GM21381 (cell line): ENCODE results near the gene RBMX.
"Not testable (repeated sequence)": the region's sequence is repeated elsewhere in the genome, so short reads cannot be mapped to it uniquely, and the experiment has no call there.

ENCODE experiments used
- ATAC-seq: cut with Tn5 transposase; IDR thresholded peaks from one replicate; pipeline ENCODE4 v1.9.1; 2021; ENCODE audit warnings: mild to moderate bottlenecking, moderate library complexity; ENCODE audit not compliant: unreplicated experiment

The RBMX gene

DNA sequence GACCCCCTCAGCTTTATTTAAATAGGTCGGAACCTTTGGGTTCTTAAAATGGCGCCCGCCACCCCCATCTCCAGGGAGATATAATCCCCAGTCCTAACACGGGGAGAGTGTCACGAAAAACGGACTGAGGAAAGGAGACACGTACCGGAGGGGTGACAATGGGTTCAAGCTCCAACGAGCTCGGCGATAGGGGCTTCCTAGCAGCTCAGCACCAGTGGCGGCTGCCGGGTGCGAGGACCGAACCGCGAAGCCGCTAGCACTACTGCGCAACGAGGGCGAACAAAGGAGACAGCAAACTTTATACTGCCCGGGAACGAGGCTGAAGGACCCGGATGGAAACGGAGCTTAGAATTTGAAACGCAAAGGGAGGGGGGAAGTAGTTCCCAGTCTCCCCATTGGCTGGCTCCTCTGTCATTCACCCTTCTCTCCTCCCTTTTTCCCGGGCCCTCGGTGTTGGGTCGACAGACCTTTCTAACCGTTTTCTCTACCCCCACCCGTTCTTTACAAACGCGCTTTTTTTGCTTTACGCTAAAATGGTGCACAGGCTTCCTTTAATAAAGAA lies at the start of gene RBMX:
Gene RBMX (minus strand): TSS at position 274 of the 562 bp plus-strand sequence. CDS start 1,298 bp downstream, outside the sequence.
- peak; percentile 95 for ATAC-seq

DNA sequence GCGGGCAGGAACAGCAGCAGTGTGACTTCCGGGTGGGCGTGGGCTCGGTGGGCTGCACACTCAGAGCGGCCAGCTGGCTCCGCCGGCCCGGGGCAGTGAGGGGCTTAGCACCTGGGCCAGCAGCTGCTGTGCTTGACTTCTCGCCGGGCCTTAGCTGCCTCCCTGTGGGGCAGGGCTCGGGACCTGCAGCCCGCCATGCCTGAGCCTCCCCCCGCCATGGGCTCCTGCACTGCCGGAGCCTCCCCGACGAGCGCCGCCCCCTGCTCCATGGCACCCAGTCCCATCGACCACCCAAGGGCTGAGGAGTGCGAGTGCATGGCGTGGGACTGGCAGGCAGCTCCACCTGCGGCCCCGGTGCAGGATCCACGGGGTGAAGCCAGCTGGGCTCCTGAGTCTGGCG lies 40.9 kb upstream of the RBMX start:
- not testable (repeated sequence) for ATAC-seq

DNA sequence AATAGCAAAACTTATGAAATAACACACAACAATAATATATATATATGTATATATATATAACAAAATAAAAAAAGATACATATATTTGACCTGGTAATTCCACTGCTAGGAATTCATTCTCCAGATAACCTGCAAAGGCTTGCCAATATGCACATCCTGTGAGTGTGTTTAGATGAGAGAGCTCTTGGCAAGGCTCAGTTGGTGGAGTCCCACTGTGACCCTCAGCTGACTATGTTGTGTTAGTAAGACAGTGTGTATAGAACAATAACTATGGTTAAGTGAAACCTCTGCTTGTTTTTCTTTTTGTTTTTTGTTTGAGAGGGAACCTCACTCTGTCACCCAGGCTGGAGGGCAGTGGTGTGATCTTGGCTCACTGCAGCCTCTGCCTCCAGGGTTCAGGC lies 39.5 kb upstream of the RBMX start:
- ATAC-seq, result no peak

DNA sequence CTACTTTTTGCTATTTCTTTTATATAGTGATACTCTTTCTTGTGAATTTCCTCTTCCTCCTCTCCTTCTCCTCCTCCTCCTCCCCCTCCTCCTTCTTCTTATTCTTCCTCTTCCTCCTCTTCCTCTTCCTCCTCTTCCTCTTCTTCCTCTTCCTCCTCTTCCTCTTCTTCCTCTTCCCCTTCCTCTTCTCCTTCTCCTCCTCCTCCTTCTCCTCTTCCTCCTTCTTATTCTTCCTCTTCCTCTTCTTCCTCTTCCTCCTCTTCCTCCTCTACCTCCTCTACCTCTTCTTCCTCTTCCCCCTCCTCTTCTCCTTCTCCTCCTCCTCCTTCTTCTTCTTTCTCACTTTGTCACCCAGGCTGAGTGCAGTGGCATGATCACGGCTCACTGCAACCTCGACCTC lies 36.3 kb upstream of the RBMX start:
- no peak for ATAC-seq

DNA sequence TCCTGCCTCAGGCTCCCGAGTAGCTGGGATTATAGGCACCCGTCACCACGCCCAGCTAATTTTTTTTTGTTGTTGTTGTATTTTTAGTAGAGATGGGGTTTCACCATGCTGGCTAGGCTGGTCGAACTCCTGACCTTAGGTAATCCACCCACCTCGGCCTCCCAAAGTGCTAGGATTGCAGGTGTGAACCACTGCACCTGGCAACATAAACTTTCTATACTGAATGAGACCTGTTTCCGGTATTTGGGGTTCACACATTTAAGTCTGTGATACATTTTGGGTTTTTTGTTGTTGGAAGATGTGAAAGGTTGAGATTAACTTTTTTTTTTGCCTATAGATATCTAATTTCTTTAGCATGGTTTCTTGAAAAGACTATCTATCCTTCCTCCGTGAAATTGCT lies 31.1 kb upstream of the RBMX start:
- not testable (repeated sequence) for ATAC-seq

DNA sequence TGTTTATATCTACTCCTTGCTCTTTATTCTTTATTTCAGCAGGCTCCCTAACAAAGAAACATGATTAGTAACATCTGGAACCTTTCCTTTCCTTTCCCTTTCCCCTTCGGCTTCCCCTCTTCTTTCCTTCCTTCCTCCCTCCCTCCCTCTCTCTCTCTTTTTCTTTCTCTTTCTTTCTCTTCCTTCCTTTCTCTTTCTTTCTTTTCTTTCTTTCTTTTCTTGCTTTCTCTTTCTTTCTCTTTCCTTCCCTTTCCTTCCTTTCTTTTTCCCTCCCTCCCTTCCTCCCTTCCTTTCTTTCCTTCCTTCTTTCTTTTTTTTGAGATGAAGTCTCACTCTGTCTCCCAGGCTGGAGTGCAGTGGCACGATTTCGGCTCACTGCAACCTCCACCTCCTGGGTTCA lies 30.7 kb upstream of the RBMX start:
- ATAC-seq, result no peak

DNA sequence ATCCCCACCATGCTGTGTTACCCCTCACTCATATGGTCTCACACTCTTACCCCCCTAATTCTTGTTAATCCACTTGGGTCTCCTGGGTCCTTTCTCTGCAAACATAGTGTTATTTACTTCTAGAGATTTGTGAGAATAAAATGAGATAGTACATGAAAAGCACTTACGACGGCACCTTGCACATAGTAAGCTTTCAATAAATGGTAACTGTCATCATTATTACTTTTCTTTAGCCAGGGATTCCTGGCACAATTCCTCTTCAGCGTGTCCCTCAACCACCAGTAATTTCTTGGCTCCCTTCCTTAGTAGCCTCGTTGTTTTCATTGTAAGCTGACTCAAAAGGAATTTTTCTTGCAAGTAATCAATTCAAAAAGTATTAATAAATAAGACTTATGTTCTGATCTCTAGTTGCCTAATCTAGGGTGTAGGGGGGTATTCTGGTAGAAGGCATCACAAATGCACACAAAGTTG lies 30.1 kb upstream of the RBMX start:
- ATAC-seq, result no peak

DNA sequence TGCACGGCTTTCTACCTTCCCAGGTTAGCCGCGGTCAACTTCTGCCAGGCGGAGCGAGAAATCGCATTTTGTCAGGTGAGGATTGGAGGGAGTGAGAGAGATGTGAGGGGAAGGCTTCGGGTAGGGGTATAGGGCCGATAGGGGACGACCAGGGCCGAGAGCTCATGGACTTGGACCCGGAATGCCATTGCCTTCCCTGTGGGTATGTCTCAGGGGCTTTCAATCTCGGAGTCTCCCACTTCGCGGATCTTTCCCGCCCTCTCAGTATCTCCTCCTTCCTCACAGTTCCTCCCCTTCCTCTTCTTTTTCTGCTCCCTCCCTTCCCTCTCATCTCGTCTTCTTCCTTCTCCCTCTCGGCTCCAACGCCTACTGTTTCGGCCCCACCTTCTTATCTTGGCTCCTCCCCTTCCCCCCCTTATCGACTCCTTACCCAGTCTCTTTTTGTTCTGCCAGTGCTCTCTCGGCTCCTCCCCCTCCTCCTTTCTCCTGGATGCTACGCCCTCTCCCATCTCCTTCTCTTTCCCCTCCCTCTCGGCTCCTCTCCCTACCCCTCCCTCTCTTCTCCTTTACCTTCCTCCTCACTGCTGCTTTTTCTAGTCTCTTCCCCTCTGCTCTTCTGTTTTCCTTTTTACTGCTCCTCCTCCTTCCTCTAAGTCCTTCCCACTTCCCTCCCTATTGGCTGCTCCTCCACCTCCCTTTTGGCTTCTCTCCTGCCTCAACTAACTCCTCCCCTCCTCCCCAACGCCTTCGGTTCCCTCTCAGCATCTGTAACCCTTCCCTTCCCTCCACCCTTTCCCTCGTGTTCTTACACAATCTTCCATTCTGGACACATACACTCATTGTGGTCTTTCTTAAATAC lies 29.4 kb upstream of the RBMX start:
- ATAC-seq, result peak; percentile 54

DNA sequence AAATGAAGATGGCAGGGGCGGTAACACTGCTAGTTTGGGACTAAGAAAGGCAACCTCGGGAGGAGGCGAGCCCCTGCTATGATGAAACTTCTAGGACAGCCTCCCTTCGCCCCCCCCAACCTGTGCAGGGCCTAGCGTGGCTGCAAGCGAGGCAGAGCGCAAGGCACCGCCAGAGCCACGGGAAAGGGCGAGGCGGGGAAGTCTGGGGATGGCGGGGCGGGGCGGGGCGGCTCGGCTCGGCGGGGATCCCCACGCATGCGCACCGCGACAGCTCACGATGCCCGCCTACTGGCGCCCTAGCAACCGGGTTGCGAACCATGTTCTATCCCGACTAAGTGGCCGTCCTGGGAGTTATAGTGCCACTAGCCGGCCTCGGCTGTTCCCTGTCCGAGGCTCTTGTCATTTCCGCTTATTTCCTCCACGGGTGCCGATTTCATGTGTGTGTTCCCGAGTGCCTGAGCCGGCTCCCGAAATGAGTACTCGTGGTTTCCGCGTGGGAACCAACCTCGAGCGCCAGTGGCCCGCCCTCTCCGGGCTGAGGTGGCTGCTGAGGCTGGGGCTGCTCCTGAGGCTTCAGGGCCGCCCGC lies 28.7 kb upstream of the RBMX start:
- peak; percentile 73 for ATAC-seq

DNA sequence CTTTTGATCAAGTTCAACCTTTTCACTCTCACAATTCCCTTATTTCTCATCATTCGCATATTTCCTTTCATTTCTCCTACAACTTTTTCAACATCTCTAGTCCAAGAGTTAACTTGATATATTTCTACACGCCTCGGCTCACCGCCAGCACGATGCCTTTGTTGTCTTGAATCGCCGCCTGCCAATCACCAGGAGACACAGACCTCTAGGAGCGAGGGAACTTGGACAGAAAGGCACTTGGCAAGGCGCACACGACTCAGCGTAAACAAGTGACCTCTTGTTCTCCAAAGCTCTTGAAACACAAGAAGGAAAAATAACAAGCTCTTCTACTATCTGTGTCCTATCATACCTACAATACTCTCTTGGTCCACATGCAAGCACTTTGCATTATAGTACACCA lies 27.1 kb upstream of the RBMX start:
- no peak for ATAC-seq

DNA sequence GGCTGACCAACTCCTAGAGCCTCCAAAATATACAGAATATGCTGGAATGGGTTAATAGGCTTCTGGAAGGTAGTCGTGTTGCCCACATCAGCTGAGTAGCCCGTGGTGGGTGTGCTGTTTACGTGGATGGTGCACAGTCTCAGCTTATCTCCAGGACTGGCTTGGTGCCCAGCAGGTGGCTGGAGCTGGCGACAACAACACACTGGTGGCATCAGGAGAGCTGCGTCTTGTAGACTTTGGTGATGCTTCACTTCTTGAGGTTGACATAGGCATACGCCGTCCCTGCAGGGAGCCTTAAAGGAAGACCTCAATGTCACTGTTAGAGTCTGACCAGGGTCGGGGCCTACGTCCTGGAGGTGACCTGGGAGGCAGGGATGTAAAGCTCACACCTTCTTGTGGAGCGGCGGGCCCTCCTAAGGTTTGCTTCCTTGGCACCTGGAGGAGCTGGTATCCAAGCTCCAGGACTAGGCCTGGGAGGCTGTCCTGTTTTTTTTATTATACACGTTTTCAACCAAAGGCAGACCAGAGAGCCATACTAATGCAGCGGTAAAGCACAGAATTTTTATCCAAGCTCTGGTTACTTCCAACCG lies 26.5 kb upstream of the RBMX start:
- no peak for ATAC-seq

DNA sequence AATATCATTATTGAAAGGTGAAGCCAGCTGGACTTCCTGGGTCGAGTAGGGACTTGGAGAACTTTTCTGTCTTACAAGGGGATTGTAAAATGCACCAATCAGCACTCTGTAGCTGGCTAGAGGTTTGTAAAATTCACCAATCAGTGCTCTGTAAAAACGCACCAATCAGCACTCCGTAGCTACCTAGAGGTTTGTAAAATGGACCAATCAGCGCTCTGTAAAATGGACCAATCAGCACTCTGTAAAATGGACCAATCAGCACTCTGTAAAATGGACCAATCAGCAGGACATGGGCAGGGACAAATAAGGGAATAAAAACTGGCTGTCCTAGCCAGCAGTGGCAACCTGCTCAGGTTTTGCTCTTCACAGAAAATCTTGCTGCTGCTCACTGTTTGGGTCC lies 23.5 kb upstream of the RBMX start:
- not testable (repeated sequence) for ATAC-seq

DNA sequence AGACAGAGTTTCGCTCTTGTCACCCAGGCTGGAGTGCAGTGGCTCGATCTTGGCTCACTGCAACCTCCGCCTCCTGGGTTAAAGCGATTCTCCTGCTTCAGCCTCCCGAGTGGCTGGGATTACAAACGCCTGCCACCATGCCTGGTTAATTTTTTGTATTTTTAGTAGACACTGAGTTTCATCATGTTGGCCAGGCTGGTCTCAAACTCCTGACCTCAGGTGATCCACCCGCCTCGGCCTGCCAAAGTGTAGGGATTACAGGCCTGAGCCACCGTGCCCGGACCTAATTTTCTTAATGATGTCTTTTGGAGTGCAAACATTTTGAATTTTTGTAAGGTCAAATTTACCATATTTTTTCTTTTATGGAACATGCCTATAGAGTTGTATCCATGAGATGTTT lies 19.5 kb upstream of the RBMX start:
- ATAC-seq, result not testable (repeated sequence)

DNA sequence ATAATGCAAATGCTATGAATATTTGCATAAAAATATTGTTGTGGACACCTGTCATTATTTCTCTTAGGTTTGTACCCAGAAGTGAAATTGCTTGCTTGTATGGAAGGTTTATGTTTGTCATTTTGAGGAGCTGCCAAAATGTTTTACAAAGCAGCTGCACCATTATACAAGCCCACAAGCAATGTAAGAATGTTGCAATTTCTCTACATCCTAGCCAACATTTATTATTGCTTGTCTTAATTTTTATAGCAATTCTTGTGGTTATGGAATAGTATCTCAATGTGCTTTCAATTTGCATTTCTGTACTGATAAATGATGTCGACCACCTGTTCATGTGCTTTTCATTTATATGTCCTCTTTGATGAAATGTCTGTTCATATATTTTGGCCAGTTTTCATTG lies 18.7 kb upstream of the RBMX start:
- no peak for ATAC-seq

DNA sequence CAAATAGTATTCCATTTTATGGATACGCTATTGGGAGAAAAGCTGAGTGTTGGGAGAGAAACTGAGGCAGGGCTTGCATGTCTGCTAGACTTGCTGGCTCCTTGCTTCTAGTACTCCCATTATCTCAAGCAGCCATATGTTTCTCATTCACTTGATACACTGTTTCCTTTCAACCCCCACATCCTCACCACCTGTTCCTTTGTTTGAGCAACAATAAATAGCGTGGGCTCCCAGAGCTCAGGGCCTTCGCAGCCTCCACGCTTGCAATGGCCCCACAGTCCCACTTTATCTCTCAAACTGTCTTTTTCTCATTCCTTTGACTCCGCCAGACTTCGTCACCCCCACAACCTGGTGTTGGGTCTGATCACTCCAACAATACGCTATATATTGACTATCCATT lies 18.2 kb upstream of the RBMX start:
- not testable (repeated sequence) for ATAC-seq

DNA sequence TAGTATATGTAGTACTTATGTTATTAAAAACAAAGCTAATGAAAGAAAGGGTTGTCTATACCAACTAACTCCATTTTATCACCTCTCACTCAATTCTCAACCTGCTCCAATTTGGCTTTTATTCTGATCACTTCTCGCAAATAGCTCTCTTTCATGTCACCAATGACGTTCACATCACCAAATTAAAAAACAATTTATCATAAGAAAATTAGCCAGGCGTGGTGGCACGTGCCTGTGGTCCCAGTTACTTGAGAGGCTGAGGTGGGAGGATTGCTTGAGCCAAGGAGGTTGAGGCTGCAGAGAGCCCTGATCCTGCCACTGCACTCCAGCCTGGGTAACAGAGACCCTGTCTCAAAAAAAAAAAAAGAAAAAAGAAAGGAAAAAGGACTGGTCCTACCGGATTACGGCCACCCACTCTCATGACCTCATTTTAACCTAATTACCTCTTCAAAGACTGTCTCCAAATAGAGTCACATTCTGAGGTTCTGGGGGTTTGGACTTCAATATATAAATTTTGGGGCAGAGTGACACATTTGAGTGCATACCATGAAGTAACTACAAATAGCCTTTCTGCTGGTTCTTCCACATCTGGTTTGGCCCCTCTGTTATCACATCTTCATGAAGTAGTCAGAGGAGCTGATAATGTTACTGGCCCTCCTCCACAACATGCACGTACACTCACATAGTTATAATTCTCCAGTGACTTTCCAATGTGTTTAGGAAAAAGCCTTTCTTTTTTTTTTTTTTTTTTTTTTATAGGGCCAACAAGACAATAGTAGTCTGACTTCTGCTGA lies 15.8 kb upstream of the RBMX start:
- no peak for ATAC-seq

DNA sequence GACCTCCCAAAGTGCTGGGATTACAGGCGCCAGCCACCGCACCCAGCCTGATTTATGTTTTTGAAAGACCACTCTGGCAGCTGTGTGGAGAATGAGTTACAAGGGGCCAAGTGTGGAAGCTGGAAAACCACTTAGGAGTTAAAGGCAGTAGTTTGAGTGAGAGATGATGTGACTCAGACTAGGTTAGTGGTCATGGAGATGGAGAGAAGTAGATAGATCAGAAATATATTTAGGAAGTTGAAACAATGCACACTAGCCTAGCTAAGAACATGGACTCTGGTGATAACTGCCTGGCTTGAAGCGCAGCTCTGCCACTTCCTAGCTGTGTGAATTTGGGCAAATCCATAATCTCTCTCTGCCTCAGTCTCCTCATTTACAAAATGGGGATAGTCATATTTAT lies 11.9 kb upstream of the RBMX start:
- no peak for ATAC-seq

DNA sequence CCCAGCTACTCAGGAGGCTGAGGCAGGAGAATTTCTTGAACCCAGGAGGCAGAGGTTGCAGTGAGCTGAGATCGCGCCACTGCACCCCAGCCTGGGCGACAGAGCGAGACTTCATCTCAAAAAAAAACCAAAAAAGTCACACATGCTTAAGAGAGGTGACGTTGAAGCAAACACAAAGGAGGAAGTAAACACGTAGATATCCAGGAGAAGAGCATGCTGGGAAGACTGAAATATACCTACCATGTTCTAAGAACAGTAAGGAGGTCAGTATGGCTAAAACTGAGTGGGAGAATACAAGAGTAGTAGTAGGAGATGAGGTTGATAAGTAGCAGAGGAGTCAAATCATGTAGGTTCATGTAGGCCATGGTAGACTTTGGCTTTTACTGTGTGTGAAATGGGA lies 10.1 kb upstream of the RBMX start:
- not testable (repeated sequence) for ATAC-seq

DNA sequence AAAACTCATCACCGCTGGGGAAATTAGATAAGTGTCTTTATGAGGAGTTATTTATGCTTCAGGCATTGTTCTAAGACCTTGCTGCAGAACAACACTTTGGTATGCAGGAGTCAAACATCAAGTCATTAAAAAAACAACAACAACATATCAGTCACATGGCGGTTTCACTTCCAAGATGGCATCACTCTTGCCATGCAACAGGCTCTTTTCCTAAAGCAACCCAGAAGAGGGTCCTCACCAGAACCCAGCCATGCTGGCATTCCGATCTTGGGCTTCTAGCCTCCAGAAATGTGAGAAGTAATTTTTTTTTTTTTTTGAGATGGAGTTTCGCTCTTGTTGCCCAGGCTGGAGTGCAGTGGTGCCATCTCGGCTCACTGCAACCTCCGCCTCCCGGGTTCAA lies 8.7 kb upstream of the RBMX start:
- ATAC-seq, result no peak

DNA sequence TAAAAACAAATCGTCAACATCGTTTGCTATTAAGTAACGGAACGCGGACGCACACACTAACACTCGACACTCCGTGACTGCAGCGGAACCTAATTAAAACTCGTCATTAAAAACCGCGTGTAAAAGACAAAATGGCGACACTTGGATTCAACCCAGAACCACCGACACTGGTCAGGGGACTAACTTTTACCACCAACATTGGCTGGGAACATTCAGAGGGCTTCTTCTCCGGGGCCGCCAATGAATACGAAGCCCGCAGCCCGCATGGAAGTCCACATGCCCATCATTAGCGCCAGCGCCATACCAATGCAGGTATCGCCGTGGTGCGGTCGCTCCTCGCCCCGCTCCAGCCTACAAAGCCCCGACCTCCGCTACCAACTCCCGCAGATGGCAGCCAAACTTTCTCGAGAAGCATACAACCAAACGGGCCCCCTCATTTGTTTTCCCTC lies 498 bp downstream of the RBMX start:
- no peak for ATAC-seq
